ENCODE data around the gene NUDT21. TPM values are rescaled to one million over a fixed set of nuclear protein-coding genes. Genes with fewer than 3 reads are reported as not detected.

NUDT21 gene
- total RNA-seq, 6 donors from 2014 or later = 28.3 to 88.2 (median 51.7) TPM

Other genes starting within 250 kb of the NUDT21 start
- 100 to 1,000 TPM in 3 of 6 donors, 10 to 100 TPM in 3; 67.1 to 344 (median 98.0) TPM for gene AMFR, start 25.8 kb downstream of the NUDT21 start, total RNA-seq
- gene OGFOD1, start 222 bp upstream of the NUDT21 start, total RNA-seq = 10 to 100 TPM; 19.8 to 72.3 (median 29.7) TPM
- 100 to 1,000 TPM in 1 of 6 donors, 10 to 100 TPM in 5; 27.5 to 188 (median 35.4) TPM for gene BBS2, start 68.7 kb upstream of the NUDT21 start, total RNA-seq
- gene MT4, start 113.7 kb upstream of the NUDT21 start, total RNA-seq = not detected
- gene MT3, start 138.2 kb upstream of the NUDT21 start, total RNA-seq = 1 to 10 TPM in 2 of 6 donors, not detected in 4; 1.4 to 1.5 TPM
- gene MT2A, start 157.3 kb upstream of the NUDT21 start, total RNA-seq = 100 to 1,000 TPM; 137 to 552 (median 338) TPM
- gene MT1E, start 174.4 kb upstream of the NUDT21 start, total RNA-seq = 100 to 1,000 TPM in 5 of 6 donors, 10 to 100 TPM in 1; 72.3 to 546 (median 187) TPM
- 100 to 1,000 TPM in 1 of 6 donors, 10 to 100 TPM in 4, 1 to 10 TPM in 1; 8.4 to 194 (median 37.0) TPM for gene MT1M, start 181.3 kb upstream of the NUDT21 start, total RNA-seq
- gene MT1A, start 187.3 kb upstream of the NUDT21 start, total RNA-seq = 10 to 100 TPM in 4 of 6 donors, 1 to 10 TPM in 1, not detected in 1; 5.4 to 59.1 (median 13.4) TPM
- gene MT1B, start 200.6 kb upstream of the NUDT21 start, total RNA-seq = not detected
- 10 to 100 TPM in 2 of 6 donors, 1 to 10 TPM in 4; 4.7 to 21.0 (median 8.6) TPM for gene MT1F, start 206.6 kb upstream of the NUDT21 start, total RNA-seq
- 10 to 100 TPM in 4 of 6 donors, 1 to 10 TPM in 1, not detected in 1; 4.5 to 93.0 (median 14.0) TPM for gene MT1G, start 216.7 kb upstream of the NUDT21 start, total RNA-seq
- gene MT1H, start 218.5 kb upstream of the NUDT21 start, total RNA-seq = 1 to 10 TPM in 2 of 6 donors, not detected in 4; 2.9 to 9.3 TPM
- gene MT1X, start 231.1 kb upstream of the NUDT21 start, total RNA-seq = 100 to 1,000 TPM in 4 of 6 donors, 10 to 100 TPM in 2; 77.5 to 552 (median 151) TPM

Measured in upper lobe of left lung (tissue), 6 donors.